B cell (primary cell): Measurements from ENCODE around the gene CYP4F3. TPM values are rescaled to one million over a fixed set of nuclear protein-coding genes. Genes with fewer than 3 reads are reported as not detected.

ENCODE experiments used
- ATAC-seq: fragments of 200-7000 bp; cut with Tn5 transposase; one replicate; pipeline ENCODE4 v1.10.0; 2021; ENCODE audit warnings: low read depth, mild to moderate bottlenecking, moderate number of reproducible peaks, moderate library complexity
- CTCF ChIA-PET: fragments of 350-600 bp; sonication (Branson Sonifier 250); formaldehyde crosslinking; loops from one replicate; lab custom pipeline; 2021; ENCODE audit warnings: antibody characterized with exemption, inconsistent platforms; lab: Charles Lee
- POLR2A ChIA-PET: fragments of 350-600 bp; sonication (Branson Sonifier 250); formaldehyde crosslinking; loops from one replicate; lab custom pipeline; 2021; ENCODE audit warnings: antibody characterized with exemption; lab: Charles Lee
- DNase-seq: peaks from one replicate; pipeline ENCODE4 v3.0.0; 2013
- H2AFZ ChIP-seq: 2 replicates; pipeline ENCODE4 v1.6.1; 2012; ENCODE audit warnings: mild to moderate bottlenecking, low read depth, low read length; ENCODE audit not compliant: insufficient read depth, poor library complexity, severe bottlenecking
- H3K27ac ChIP-seq, 2 donors: 1 replicate in 1 of 2; 2 replicates in 1 of 2; pipeline ENCODE4 v1.5.1; 2012 to 2013; ENCODE audit warnings: low read length in 2 of 2, mild to moderate bottlenecking in 2 of 2, moderate library complexity in 1 of 2
- H3K27me3 ChIP-seq, 4 experiments: fragments of 200-600 bp in 1 of 4; sonication (generic) in 1 of 4; replicated peaks in 1 of 4; 1 replicate in 2 of 4; 2 replicates in 2 of 4; pipeline versions ENCODE4 v1.6.1 to v1.7.0; 2013 to 2016; ENCODE audit warnings: low read length in 3 of 4, mild to moderate bottlenecking in 2 of 4, mixed read lengths in 1 of 4, moderate library complexity in 1 of 4; ENCODE audit not compliant: insufficient read depth in 4 of 4, control insufficient read depth in 3 of 4; ENCODE audit errors: control extremely low read depth in 1 of 4
- H3K36me3 ChIP-seq, 2 experiments: replicated peaks in 1 of 2; 1 replicate in 1 of 2; 2 replicates in 1 of 2; pipeline versions ENCODE4 v1.6.1 to v1.7.1; 2013; ENCODE audit warnings: low read length in 1 of 2; ENCODE audit not compliant: insufficient read depth in 2 of 2, control insufficient read depth in 1 of 2; ENCODE audit errors: control extremely low read depth in 1 of 2, extremely low read depth in 1 of 2
- H3K4me1 ChIP-seq, 2 donors: fragments of 200-600 bp in 1 of 2; sonication (generic) in 1 of 2; 1 replicate in 1 of 2; 2 replicates in 1 of 2; pipeline versions ENCODE4 v1.5.1 to v1.6.1; 2013 to 2017; ENCODE audit warnings: low read length in 2 of 2; ENCODE audit not compliant: control insufficient read depth in 2 of 2, insufficient read depth in 2 of 2
- H3K4me2 ChIP-seq: replicated peaks from 2 replicates; pipeline ENCODE3; 2012; ENCODE audit warnings: mild to moderate bottlenecking, low read depth, low read length; ENCODE audit not compliant: poor library complexity, severe bottlenecking
- H3K4me3 ChIP-seq, 5 experiments: fragments of 200-600 bp in 1 of 5; sonication (generic) in 1 of 5; 1 replicate in 3 of 5; 2 replicates in 2 of 5; pipeline versions ENCODE4 v1.5.1 to v1.7.0; 2011 to 2016; ENCODE audit warnings: low read length in 4 of 5, mild to moderate bottlenecking in 4 of 5, low read depth in 2 of 5, control low read depth in 1 of 5, moderate library complexity in 1 of 5; ENCODE audit not compliant: insufficient read depth in 1 of 5; ENCODE audit errors: control extremely low read depth in 1 of 5, extremely low read depth in 1 of 5
- H3K79me2 ChIP-seq: fragments of 200-600 bp; sonication (generic); one replicate; pipeline ENCODE4 v1.6.0; 2016; ENCODE audit warnings: low read length; ENCODE audit not compliant: control insufficient read depth, insufficient read depth
- H3K9ac ChIP-seq: fragments of 200-600 bp; sonication (generic); 2 replicates; pipeline ENCODE4 v1.6.1; 2017; ENCODE audit warnings: mild to moderate bottlenecking, low read length, moderate library complexity
- H3K9me3 ChIP-seq, 3 donors: one replicate each; pipeline versions ENCODE4 v1.6.1 to v1.7.1; 2013; ENCODE audit warnings: low read length in 2 of 3; ENCODE audit not compliant: control insufficient read depth in 2 of 3, insufficient read depth in 1 of 3; ENCODE audit errors: control extremely low read depth in 1 of 3
- H4K20me1 ChIP-seq: 2 replicates; pipeline ENCODE4 v1.6.0; 2012; ENCODE audit warnings: mild to moderate bottlenecking, low read length; ENCODE audit not compliant: insufficient read depth, control insufficient read depth, poor library complexity, severe bottlenecking
- H3K27ac Mint-ChIP-seq: one replicate; pipeline ENCODE4 v1.8.0; 2021; ENCODE audit warnings: mixed read lengths
- H3K27me3 Mint-ChIP-seq: one replicate; pipeline ENCODE4 v1.8.0; 2021; ENCODE audit warnings: mixed read lengths
- H3K4me1 Mint-ChIP-seq: one replicate; pipeline ENCODE4 v1.8.0; 2021; ENCODE audit warnings: mixed read lengths
- H3K4me3 Mint-ChIP-seq: one replicate; pipeline ENCODE4 v1.8.0; 2021; ENCODE audit warnings: mixed read lengths
- H3K9me3 Mint-ChIP-seq: one replicate; pipeline ENCODE4 v1.8.0; 2022; ENCODE audit warnings: mixed read lengths; ENCODE audit not compliant: insufficient read depth
- EZH2 ChIP-seq: IDR thresholded peaks from 2 replicates; pipeline ENCODE4 v1.6.1; 2012; ENCODE audit warnings: borderline replicate concordance, low read depth, mild to moderate bottlenecking, moderate library complexity, low read length; ENCODE audit not compliant: insufficient read depth, poor library complexity, severe bottlenecking
- WGBS: methylation state at CpG from one replicate; pipeline ENCODE4 v1.1.5; 2013; ENCODE audit warnings: missing lambda C conversion rate; ENCODE audit not compliant: insufficient coverage; 5-methylcytosine and 5-hydroxymethylcytosine counted together
- intact Hi-C: fragments of 100-400 bp; cut with micrococcal nuclease; formaldehyde crosslinking; loops from one replicate; pipeline ENCODE4 v1.10.0; 2022
- polyA plus RNA-seq: library from polyadenylated mRNA; depleted of rRNA; stranded (reverse); fragments of >200 nt; gene quantifications from 2 replicates; pipeline ENCODE4 v1.2.3, GENCODE V29; 2012
- total RNA-seq, 2 donors: library from RNA; stranded (reverse); fragments of 120-200 nt in 1 of 2; gene quantifications; 1 replicate in 1 of 2; 2 replicates in 1 of 2; pipeline versions ENCODE4 v1.2.3 to v1.2.4, GENCODE V29; 2013 to 2022
- TF ChIP-seq, protein P1 (sequence below): fragments of 200-600 bp; IDR thresholded peaks from one replicate; pipeline ENCODE4 v1.8.0; 2022; ENCODE audit warnings: antibody characterized with exemption, mild to moderate bottlenecking

CYP4F3 gene
- total and polyA plus RNA-seq, 2 donors (not counting 1 experiment from before 2014, with no cell fraction given) = not detected

DNA sequence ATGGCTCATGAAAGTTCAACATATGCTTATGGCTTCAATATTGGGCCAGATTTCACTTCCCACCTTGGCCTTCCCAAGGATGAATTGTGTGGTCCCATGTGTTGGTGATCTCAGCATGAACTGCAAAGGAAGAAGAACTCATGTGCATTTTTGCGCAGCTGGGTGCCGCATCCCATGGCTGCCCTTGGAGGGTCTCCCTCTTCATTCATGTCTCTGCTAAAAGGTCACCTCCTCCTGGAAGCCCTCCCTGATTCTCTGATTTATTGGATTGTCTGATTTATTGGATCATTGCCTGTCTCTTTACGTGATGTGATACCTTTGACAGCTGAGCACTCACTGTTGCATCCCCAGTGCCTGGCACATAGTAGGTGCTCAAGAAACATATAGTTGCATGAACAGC lies 27.4 kb upstream of the CYP4F3 start:
- Histone ChIP-seq H3K4me1 (no peaks in the 10 kb centered on the region), H3K9ac (no peak overlapping the region), H3K36me3 (no peaks in the 10 kb centered on the region), H3K27me3 (peaks cover 0 to 2% (median 0%) of the 10 kb centered on the region in 4 experiments), H4K20me1 (no peaks in the 10 kb centered on the region), H3K27ac (no peak overlapping the region), H3K4me2 (no peak overlapping the region), H3K79me2 (no peaks in the 10 kb centered on the region), H2AFZ (no peak overlapping the region), H3K4me3 (no peak overlapping the region), H3K9me3 (no peaks in the 10 kb centered on the region)
- Mint-ChIP-seq H3K9me3 (no peaks in the 10 kb centered on the region), H3K27me3 (peaks cover 24% of the 10 kb centered on the region), H3K4me3 (no peak overlapping the region), H3K27ac (no peak overlapping the region), H3K4me1 (no peaks in the 10 kb centered on the region)
- intact Hi-C loops = no loop called here
- no peak for TF ChIP-seq EZH2
- TF ChIP-seq, protein P1, sequence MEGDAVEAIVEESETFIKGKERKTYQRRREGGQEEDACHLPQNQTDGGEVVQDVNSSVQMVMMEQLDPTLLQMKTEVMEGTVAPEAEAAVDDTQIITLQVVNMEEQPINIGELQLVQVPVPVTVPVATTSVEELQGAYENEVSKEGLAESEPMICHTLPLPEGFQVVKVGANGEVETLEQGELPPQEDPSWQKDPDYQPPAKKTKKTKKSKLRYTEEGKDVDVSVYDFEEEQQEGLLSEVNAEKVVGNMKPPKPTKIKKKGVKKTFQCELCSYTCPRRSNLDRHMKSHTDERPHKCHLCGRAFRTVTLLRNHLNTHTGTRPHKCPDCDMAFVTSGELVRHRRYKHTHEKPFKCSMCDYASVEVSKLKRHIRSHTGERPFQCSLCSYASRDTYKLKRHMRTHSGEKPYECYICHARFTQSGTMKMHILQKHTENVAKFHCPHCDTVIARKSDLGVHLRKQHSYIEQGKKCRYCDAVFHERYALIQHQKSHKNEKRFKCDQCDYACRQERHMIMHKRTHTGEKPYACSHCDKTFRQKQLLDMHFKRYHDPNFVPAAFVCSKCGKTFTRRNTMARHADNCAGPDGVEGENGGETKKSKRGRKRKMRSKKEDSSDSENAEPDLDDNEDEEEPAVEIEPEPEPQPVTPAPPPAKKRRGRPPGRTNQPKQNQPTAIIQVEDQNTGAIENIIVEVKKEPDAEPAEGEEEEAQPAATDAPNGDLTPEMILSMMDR = no peak
- DNase-seq (no peak), ATAC-seq (no peak)
- WGBS = 100% methylated on average over 1 of the region's 3 CpGs
- ChIA-PET CTCF (no interaction called here), POLR2A (no interaction called here)

DNA sequence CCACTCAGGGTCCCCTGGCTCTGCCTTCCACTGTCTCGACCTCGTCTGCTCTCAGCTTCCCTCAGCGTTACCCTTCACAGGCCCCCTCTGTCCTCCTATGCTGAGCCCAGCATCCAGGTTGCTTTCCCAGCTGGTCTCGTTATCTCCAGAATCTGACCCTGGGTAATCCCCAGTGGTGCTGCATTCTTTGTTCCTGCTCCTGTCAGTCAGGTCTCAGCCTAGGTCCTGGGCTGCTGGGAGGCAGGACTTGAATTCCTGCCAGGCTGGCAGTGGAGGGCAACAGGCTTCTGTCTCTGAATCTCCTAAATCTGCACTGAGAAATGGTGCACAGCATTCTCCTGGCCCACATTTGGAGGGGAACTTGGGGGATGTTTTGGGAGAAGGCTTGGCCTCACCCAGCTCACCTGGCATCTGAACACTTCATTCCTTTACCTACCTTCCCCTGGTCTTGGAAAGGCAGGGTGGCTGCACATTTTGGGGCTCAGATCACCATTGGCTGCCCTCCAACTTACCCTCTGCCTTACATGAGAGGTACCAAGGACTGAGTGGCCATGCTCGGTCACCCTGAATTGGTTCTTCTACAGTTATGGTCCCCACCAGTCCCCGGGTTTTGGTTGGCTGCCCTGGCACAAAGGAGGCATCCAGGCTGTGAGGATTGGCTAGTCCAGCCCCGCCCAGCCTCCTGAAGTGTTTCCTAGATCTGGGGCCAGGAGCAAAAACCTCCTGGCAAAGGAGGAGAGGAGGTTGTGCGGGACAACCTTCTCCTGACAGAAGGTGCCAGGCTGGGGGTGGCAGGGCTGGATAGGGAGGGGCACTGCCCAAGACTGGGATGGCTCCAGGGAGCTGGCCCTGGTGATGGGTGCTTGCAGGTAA lies 26.0 kb upstream of the CYP4F3 start, which contains the start of gene CYP4F8:
CYP4F8 (plus strand) TSS at position 712 of the 873 bp plus-strand sequence. CDS start 399 bp downstream, outside the sequence.
- no peaks in the 10 kb centered on the region for H3K4me1 ChIP-seq
- no peak within 1 kb of the TSS for H3K27ac Mint-ChIP-seq
- H3K27me3 ChIP-seq = peaks cover 0 to 4% (median 0%) of the 10 kb centered on the region in 4 experiments
- H4K20me1 ChIP-seq = no peaks in the 10 kb centered on the region
- ChIA-PET CTCF (interaction anchor here (0.8 kb wide), 1 partner anchor 14 kb away, joined by 3 read pairs; no protein-coding TSS in a partner anchor), POLR2A (no interaction called here)
- no peaks in the 10 kb centered on the region for H3K79me2 ChIP-seq
- TF ChIP-seq EZH2 = no peak
- no peak within 1 kb of the TSS for H3K4me3 ChIP-seq
- no peaks in the 10 kb centered on the region for H3K9me3 Mint-ChIP-seq
- no peak within 1 kb of the TSS for H3K4me3 Mint-ChIP-seq
- H3K4me2 ChIP-seq = no peak within 1 kb of the TSS
- no peak for DNase-seq
- H3K27ac ChIP-seq = no peak within 1 kb of the TSS
- no peaks in the 10 kb centered on the region for H3K36me3 ChIP-seq
- no peak for ATAC-seq
- H3K4me1 Mint-ChIP-seq = no peaks in the 10 kb centered on the region
- H3K9me3 ChIP-seq = peaks cover 0 to 3% (median 0%) of the 10 kb centered on the region in 3 donors
- H2AFZ ChIP-seq = no peak within 1 kb of the TSS
- H3K27me3 Mint-ChIP-seq = peaks cover 25% of the 10 kb centered on the region
- H3K9ac ChIP-seq = no peak within 1 kb of the TSS
- intact Hi-C loops = no loop called here
- WGBS = 84% methylated on average over 8 of the region's 8 CpGs
